ENCODE data around the gene TBC1D10B.

Gene TBC1D10B

GRCh38 chr16:30394592-30395154, 24.4 kb upstream of the TBC1D10B start:
- Histone ChIP-seq H3K4me1 (ENCODE audit: control insufficient read depth in 1 of 2, insufficient read depth in 1 of 2, low read depth in 1 of 2, low read length in 1 of 2) (peaks cover 12 to 43% of the 10 kb centered on the region in 2 experiments), H3K4me3 (ENCODE audit: low read depth in 1 of 2, low read length in 1 of 2) (peak overlapping the region; percentile 63 to 70), H3K27ac (peak overlapping the region; percentile 41), H3K36me3 (no peaks in the 10 kb centered on the region), H3K27me3 (peaks cover 25% of the 10 kb centered on the region), H3K9me3 (no peaks in the 10 kb centered on the region)
- TF ChIP-seq CTCF (IDR thresholded peaks at IDR 0.05), result no peak

- peaks cover 17 to 18% of the 10 kb centered on the region in 2 experiments for H3K4me1 ChIP-seq (ENCODE audit: control insufficient read depth in 1 of 2, insufficient read depth in 1 of 2, low read depth in 1 of 2, low read length in 1 of 2)
- no peak overlapping the region for H3K27ac ChIP-seq
- no peak overlapping the region for H3K4me3 ChIP-seq (ENCODE audit: low read depth in 1 of 2, low read length in 1 of 2)
- H3K27me3 ChIP-seq, result peaks cover 7% of the 10 kb centered on the region
- H3K36me3 ChIP-seq, result no peaks in the 10 kb centered on the region
- no peaks in the 10 kb centered on the region for H3K9me3 ChIP-seq
- no peak for TF ChIP-seq CTCF (IDR thresholded peaks at IDR 0.05)
Observed at GRCh38 chr16:30383521-30383920, 13.2 kb upstream of the TBC1D10B start.

GRCh38 chr16:30382111-30382881, 12.0 kb upstream of the TBC1D10B start, which contains the start of gene SEPTIN1:
SEPTIN1 (minus strand) TSS chr16:30382561; CDS start chr16:30382542, 19 bp downstream.
- TF ChIP-seq CTCF (IDR thresholded peaks at IDR 0.05), result no peak
- Histone ChIP-seq H3K4me3 (ENCODE audit: low read depth in 1 of 2, low read length in 1 of 2) (no peak within 1 kb of the TSS), H3K36me3 (no peaks in the 10 kb centered on the region), H3K4me1 (ENCODE audit: control insufficient read depth in 1 of 2, insufficient read depth in 1 of 2, low read depth in 1 of 2, low read length in 1 of 2) (peaks cover 23 to 29% of the 10 kb centered on the region in 2 experiments), H3K27ac (no peak within 1 kb of the TSS), H3K27me3 (peaks cover 7% of the 10 kb centered on the region), H3K9me3 (no peaks in the 10 kb centered on the region)

GRCh38 chr16:30381291-30382041, 11.2 kb upstream of the TBC1D10B start:
- H3K27me3 ChIP-seq, result peaks cover 7% of the 10 kb centered on the region
- no peaks in the 10 kb centered on the region for H3K9me3 ChIP-seq
- no peaks in the 10 kb centered on the region for H3K36me3 ChIP-seq
- H3K4me1 ChIP-seq (ENCODE audit: control insufficient read depth in 1 of 2, insufficient read depth in 1 of 2, low read depth in 1 of 2, low read length in 1 of 2), result peaks cover 28 to 37% of the 10 kb centered on the region in 2 experiments
- H3K4me3 ChIP-seq (ENCODE audit: low read depth in 1 of 2, low read length in 1 of 2), result no peak overlapping the region
- no peak for TF ChIP-seq CTCF (IDR thresholded peaks at IDR 0.05)
- H3K27ac ChIP-seq, result no peak overlapping the region

- Histone ChIP-seq H3K27ac (no peak overlapping the region), H3K9me3 (no peaks in the 10 kb centered on the region), H3K4me1 (ENCODE audit: control insufficient read depth in 1 of 2, insufficient read depth in 1 of 2, low read depth in 1 of 2, low read length in 1 of 2) (peaks cover 28 to 37% of the 10 kb centered on the region in 2 experiments), H3K36me3 (no peaks in the 10 kb centered on the region), H3K27me3 (peaks cover 7% of the 10 kb centered on the region), H3K4me3 (ENCODE audit: low read depth in 1 of 2, low read length in 1 of 2) (no peak overlapping the region)
- TF ChIP-seq CTCF (IDR thresholded peaks at IDR 0.05), result no peak
Observed at GRCh38 chr16:30380803-30381208, 10.5 kb upstream of the TBC1D10B start.

Data from neutrophil (primary cell).